HG03575 (cell line): ENCODE measurements around the gene HSF5.

ENCODE experiments used
- ATAC-seq: cut with Tn5 transposase; IDR thresholded peaks from one replicate; pipeline ENCODE4 v1.9.1; 2021; ENCODE audit not compliant: unreplicated experiment, insufficient number of reproducible peaks, low FRiP score; ENCODE audit errors: extremely low read depth

HSF5 gene, protein sequence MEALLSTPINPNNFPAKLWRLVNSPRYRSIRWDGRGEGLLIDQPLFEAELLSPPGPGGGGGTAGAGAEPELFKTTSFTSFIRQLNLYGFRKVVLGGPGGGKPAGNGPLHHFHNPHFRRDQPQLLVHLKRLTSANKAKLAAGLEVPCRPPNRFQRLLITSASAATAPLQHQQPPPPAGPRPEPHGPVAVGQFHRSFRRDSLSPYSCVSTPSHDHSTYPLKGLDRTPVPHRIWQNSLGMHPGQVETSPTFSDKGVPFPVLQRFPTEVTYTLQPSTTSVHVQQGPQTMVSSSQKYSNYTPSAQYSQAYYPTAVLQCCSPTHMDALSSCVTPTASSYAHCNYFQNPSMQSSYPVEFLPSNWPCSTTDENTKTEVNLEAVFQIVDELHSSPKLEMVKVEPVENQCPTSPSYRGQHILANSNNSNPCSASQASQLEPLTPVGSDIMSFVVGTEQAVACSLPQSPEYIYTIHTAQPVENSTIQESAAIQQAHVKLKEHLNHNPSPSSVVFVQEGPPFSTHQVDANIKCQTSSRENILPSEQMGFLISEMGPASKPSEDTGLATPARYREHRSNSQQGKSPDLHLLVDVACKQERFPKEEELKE

GRCh38 chr17:58487589-58488427 is at the start of gene HSF5:
Gene HSF5, minus strand, starts transcription at chr17:58488408. Its CDS starts 134 bp downstream, at chr17:58488274.
- ATAC-seq = no peak

DNA sequence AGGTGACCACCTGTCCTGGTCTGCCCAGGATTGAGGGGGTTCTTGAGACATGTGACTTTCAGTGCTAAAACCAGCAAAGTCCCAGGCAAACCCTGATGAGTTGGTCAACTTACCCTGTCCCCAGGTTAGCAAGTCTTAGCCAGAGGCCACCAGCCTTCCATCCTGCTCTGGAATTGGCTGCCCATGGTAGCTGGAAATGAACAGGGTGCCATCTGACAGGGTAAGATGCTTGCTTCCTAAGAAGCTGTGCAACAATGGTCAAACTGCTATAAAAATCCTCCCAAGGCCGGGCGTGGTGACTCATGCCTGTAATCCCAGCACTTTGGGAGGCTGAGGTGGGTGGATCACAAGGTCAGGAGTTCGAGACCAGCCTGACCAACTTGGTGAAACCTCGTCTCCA is 49.1 kb upstream of the HSF5 start:
- ATAC-seq = no peak

GRCh38 chr17:58536542-58536941 is 48.3 kb upstream of the HSF5 start:
- ATAC-seq = no peak

DNA sequence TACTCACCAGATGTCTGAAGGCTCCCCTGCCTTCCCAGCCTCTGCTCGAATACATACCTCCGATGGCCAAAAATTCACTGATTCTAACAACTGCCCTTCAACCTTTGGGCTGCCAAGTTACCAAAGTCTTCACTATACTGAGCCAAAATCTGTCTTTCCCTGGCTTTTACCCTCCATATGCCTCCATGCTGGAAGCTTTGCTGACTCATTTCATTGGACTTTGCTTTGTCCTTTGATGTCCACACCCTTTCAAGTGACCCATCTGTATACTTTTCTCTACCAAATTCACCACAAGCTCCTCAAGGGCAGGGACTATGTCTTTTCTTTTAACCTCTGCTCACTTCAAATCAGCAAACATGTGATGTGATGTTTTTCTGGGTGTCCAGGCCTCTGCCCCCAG is 47.2 kb upstream of the HSF5 start:
- ATAC-seq = no peak

GRCh38 chr17:58534901-58535421 is 46.8 kb upstream of the HSF5 start:
- ATAC-seq = no peak

GRCh38 chr17:58534331-58534730 is 46.1 kb upstream of the HSF5 start:
- no peak for ATAC-seq

GRCh38 chr17:58533616-58534188 is 45.5 kb upstream of the HSF5 start:
- no peak for ATAC-seq

- no peak for ATAC-seq
Observed at GRCh38 chr17:58532555-58532951, 44.3 kb upstream of the HSF5 start.

- ATAC-seq = no peak
Observed at GRCh38 chr17:58531661-58532554, 43.7 kb upstream of the HSF5 start.

DNA sequence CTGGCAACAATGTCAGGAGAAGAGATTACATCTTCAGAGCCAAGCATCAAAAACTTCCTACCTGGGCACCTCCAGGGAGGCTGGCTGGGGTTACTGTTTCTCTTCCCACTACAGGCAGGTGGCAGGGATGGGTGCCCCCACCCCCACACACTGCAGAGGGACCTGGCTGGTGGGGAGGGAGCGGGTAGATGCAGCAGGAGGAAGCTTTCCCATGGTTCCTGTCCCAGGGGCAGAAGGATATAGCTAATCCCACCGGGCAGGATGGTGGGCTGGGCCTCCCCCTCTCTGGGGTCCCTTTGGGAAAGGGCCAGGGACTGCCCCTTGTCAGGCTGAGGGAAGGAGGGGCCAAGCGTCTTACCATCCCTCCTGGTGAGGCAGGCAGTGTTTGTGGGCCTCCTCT is 42.9 kb upstream of the HSF5 start:
- ATAC-seq = no peak

DNA sequence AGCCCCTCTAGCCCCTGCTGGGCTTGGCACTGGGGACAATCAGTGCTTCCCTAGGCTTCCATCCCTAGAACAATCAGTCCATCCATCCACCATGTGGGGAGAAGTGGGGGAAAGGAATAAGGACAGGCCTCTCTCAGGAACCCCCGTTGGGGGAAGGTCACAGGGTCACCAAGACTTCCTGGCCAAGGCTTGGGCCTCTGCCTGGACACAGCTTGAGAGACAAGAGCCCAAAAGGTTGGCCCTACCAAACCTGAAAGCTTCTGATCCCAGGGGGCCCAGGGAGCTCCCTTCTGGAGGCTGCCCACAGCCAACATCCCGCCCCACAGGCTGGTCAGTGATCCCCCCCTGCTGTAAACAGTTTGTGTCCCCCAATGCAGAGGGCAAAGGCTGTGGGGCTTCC is 42.4 kb upstream of the HSF5 start:
- ATAC-seq = no peak

DNA sequence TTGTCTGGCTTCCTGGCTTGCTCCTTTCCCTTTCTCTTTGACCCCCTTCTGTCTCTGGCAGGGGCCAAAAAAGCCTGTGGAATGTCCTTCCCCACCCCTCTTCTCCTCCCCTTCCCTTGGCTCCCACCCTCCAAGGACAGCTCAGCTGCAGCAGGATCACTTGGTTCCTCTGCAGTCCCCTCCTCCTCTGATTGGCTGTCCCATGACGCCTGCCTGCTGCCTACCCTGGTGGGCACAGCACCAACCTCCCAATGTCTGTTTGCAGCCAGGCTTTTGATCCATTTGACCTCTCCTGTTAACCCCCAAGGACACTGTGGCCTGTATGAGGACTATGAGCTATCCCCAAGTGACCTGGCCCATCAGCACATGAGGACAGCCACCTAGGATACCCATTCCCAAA is 41.1 kb upstream of the HSF5 start:
- no peak for ATAC-seq

GRCh38 chr17:58528443-58528842 is 40.2 kb upstream of the HSF5 start:
- ATAC-seq = no peak

DNA sequence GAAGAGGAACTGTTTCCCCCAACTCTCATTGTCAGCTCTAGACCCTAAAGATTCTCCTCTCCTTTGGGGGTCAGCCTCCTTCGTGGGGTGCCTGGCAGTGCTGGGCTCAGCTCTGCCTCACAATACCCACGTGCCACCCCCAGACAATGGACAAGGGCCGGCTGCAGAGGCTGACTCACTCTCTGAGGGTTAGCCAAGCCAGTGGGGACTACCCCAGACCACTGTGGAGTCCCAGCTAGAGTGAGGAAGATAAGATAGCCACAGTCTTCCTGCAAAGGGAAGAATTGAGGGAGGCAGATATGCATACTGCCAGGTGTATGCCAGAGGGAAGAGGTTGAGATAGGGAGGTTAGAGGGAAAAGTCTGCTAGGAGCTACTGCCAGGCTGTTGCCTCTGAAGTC is 39.7 kb upstream of the HSF5 start:
- ATAC-seq = no peak

DNA sequence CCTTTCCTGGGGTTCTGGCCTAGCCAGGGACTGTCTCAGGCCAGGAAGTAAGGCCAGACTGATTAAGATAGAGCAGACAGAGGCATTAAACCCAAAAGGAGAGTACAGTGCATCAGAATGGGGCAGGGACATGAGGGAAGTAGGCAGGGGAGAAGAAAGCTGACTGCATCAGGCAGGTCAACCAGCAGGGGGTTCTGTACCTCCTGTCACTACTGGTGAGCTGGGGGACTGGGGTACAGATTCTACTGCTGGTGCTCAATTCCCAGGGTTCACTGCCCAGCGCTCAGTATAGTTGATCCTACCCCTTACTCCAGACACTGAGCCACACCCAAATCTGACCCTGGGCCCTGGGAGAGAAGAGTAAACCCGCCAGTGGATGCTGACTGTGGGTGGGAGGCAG is 39.1 kb upstream of the HSF5 start:
- ATAC-seq = no peak

- ATAC-seq = no peak
Observed at GRCh38 chr17:58525239-58525638, 37.0 kb upstream of the HSF5 start.

DNA sequence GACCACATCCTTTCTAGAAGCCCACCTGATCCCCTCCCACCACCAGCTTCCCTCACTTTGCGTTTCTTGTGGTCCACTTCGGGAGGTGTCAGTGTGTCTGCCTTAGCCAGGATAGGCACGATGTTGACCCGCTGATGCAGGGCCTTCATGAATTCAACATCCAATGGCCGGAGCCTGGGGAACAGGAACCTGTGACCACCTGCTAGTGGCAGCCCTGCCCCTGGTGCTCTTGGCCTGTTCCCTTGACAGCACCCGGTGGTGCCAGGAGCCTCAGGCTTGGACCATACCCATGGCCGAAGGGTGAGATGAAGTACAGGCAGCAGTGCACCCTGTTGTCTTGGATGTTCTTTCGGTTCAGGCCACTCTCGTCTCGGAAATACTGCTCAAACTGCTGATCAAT is 33.5 kb upstream of the HSF5 start:
- ATAC-seq = no peak

DNA sequence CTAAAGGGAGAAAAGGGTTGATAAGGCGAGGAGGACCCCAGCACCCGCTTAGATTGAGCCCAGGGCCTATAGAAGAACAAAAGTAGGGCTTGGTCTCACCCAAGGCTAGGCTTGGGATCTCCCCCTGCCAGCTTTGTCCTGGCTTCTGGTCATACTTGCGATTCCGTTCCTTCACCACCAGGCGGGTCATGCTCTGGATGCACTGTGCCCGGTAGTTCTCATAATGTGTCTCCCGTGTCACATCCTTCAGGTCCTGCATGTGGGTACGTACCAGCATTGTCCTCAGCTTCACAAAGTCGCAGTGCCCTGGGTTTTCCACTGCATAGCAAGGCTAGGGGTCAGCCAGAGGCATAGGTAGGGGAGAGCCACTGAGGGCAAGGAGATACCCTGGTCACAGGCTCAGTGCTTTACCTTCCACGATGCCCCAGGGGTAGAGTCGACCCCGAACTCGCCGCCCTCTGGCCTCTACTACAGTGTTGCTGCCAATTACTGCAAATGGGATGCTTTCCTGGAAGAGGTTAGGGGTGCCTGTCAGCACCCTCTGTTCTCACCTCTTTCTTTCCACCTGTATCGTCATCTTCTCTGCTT is 32.7 kb upstream of the HSF5 start:
- ATAC-seq = no peak
